Central memory CD8-positive, alpha-beta T cell (primary cell): ENCODE results near the gene RLBP1.
A peak's percentile ranks its signal among the peaks of the same experiment; 100 is the strongest.
"Not testable (repeated sequence)": the region's sequence is repeated elsewhere in the genome, so short reads cannot be mapped to it uniquely, and the experiment has no call there.

ENCODE experiments used
- ATAC-seq: fragments of 150-1000 bp; cut with Tn5 transposase; replicated peaks from 2 replicates; pipeline ENCODE4 v1.10.0; 2022; ENCODE audit warnings: mild to moderate bottlenecking, moderate FRiP score, moderate number of reproducible peaks; ENCODE audit not compliant: poor library complexity, severe bottlenecking; ENCODE audit errors: extremely low read depth
- DNase-seq, 2 donors: peaks; one replicate each; pipeline ENCODE4 v3.0.0; 2021; ENCODE audit warnings: low spot score in 2 of 2
- H3K27ac Mint-ChIP-seq: one replicate; pipeline ENCODE4 v1.8.0; 2022; ENCODE audit warnings: low read depth, mild to moderate bottlenecking, moderate library complexity, mixed read lengths
- H3K27me3 Mint-ChIP-seq: one replicate; pipeline ENCODE4 v1.8.0; 2022; ENCODE audit warnings: mixed read lengths
- H3K36me3 Mint-ChIP-seq: one replicate; pipeline ENCODE4 v1.8.0; 2022; ENCODE audit warnings: mild to moderate bottlenecking, moderate library complexity, mixed read lengths; ENCODE audit not compliant: insufficient read depth
- H3K4me1 Mint-ChIP-seq: one replicate; pipeline ENCODE4 v1.8.0; 2022; ENCODE audit warnings: mixed read lengths
- H3K4me3 Mint-ChIP-seq: one replicate; pipeline ENCODE4 v1.8.0; 2022; ENCODE audit warnings: mild to moderate bottlenecking, moderate library complexity, mixed read lengths
- H3K9me3 Mint-ChIP-seq: one replicate; pipeline ENCODE4 v1.8.0; 2022; ENCODE audit warnings: mixed read lengths

RLBP1 gene

DNA sequence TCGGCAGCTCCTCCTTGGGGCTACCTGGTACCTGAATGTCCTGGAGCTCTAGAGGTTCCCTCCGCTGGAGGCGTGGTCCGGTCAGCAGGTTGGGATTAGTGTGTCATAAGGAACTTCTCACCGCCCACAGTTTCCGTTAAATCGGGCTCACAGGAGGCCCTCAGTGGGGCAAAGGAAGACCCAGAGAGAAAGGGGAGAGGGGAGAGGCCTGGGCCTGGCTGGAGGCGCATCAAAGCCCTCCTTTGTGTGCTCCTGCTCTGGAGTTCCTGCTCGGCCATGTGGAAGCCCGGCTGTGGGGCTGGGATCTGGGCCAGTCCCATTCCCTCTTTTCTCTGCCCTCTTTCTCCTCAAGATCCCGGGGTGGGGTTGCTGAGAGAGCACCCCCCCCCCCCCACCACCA is at the start of gene RLBP1:
Gene RLBP1, minus strand, starts transcription at position 37 of the 400 bp plus-strand sequence. CDS start 2,604 bp downstream, outside the sequence.
- H3K9me3 Mint-ChIP-seq: no peaks in the 10 kb centered on the region
- H3K4me3 Mint-ChIP-seq: no peak within 1 kb of the TSS
- no peak for ATAC-seq
- H3K4me1 Mint-ChIP-seq: no peaks in the 10 kb centered on the region
- no peak within 1 kb of the TSS for H3K27ac Mint-ChIP-seq
- peaks cover 18% of the 10 kb centered on the region for H3K27me3 Mint-ChIP-seq
- no peaks in the 10 kb centered on the region for H3K36me3 Mint-ChIP-seq
- DNase-seq: no peak

DNA sequence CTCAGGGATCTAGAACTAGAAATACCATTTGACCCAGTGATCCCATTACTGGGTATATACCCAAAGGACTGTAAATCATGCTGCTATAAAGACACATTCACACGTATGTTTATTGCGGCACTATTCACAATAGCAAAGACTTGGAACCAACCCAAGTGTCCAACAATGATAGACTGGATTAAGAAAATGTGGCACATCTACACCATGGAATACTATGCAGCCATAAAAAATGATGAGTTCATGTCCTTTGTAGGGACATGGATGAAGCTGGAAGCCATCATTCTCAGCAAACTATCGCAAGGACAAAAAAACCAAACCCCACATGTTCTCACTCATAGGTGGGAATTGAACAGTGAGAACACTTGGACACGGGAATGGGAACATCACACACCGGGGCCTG is 28.8 kb upstream of the RLBP1 start:
- not testable (repeated sequence) for H3K36me3 Mint-ChIP-seq, ATAC-seq, H3K4me1 Mint-ChIP-seq, H3K9me3 Mint-ChIP-seq, DNase-seq, H3K27me3 Mint-ChIP-seq, H3K4me3 Mint-ChIP-seq, H3K27ac Mint-ChIP-seq

DNA sequence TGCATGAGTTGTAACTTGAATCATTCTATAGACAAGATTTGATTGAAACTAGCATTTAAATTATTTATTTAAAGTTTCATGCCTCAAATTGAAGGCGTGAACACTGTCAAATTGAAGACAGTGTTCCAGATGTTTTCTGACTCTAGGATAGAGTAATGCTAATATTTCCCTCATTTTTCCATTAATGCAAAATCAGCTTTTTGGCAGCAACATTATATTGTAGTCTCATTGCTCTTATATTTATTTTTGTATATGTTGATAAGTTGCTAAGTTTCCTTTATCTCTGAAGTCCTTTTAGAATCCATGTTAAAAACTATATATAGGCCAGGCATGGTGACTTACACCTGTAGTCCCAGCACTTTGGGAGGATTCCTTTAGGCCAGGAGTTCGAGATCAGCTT is 27.2 kb upstream of the RLBP1 start:
- Mint-ChIP-seq H3K27me3 (no peaks in the 10 kb centered on the region), H3K36me3 (peaks cover 11% of the 10 kb centered on the region), H3K27ac (no peak overlapping the region), H3K4me1 (peaks cover 22% of the 10 kb centered on the region), H3K4me3 (no peak overlapping the region), H3K9me3 (no peaks in the 10 kb centered on the region)
- ATAC-seq (no peak), DNase-seq (no peak)

DNA sequence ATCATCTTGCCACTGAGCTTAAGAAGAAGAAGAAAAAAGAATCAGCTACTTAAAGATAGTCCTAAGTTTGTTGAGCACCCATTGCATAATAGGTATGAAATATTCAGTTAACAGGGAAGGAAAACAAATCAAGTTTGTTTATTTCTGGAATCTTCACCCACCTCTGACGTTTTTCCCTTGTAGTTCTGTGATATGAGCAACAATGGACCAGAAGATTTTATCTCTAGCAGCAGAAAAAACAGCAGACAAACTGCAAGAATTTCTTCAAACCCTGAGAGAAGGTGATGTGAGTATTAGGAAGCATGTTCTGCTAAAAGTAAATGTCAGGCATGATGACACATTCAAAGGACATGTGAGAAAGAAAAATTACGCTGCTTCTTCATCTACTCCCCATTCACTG is 26.1 kb upstream of the RLBP1 start:
- H3K36me3 Mint-ChIP-seq: peaks cover 11% of the 10 kb centered on the region
- no peak for ATAC-seq
- H3K4me3 Mint-ChIP-seq: no peak overlapping the region
- H3K27ac Mint-ChIP-seq: no peak overlapping the region
- H3K27me3 Mint-ChIP-seq: no peaks in the 10 kb centered on the region
- no peak for DNase-seq
- H3K4me1 Mint-ChIP-seq: peaks cover 30% of the 10 kb centered on the region
- H3K9me3 Mint-ChIP-seq: no peaks in the 10 kb centered on the region

DNA sequence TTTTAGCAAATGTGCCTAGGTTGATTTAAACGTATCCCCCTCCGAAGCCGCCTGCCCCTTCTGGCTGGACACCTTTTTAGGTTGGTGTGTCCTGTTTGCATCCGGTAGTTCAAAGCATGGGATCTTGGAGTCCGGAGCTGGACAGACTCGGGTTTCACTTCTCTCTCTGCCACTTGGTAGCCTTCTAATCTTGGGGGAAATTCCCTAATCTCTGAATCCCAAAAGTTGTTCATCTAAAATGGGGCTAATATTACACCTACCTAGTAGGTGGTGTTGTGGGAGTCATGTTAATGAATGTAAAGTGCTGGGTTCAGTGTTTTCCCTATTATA is 23.2 kb upstream of the RLBP1 start:
- ATAC-seq: no peak
- Mint-ChIP-seq H3K9me3 (no peaks in the 10 kb centered on the region), H3K27me3 (no peaks in the 10 kb centered on the region)

DNA sequence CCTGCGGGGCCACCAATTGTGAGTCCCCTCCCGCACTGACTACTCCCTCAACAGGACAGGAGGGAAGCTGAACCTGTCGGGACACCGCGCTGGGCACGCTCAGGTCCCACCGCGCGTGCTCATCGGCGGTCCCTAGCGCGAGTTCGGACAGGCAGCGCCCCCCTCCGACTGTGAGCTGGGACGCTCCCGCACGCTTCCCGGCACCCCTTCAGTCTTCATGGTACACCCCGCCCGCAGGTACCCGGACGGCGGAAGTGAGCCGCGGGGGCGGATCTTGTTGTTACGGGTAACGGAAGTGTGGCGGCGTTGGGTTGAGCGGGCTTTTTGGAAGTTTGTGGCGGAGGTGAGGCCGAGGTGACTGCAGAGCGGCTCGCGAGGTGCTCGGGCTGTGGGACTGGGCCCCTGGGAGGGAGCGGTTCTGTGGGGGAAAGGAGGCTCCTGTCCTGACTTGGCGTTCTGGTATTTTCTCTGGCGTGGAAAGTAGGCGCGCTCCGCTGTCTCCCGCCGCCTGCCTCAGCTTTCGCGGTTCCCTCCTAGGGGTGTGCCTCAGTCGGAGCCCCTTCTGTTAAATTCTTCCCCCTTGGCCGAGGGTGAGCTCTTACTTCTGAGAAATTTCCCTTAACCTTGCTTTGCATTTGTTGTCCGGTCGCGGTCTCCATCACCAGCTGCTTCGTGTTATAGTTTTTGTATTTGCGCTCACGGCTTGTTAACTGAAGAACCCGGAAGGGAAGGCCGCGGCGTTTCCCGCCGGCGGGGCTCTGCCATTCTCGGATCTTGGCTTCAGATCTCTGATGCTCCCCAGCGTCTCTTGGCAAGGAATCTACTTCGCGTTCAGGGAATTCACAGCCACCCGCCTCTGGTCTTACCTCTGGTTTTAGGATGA is 22.6 kb upstream of the RLBP1 start, which contains the start of gene FANCI:
Gene FANCI, plus strand, starts transcription at position 289 of the 883 bp plus-strand sequence. CDS start 3,669 bp downstream, outside the sequence.
- DNase-seq (peak; percentile 93 to 96), ATAC-seq (peak; percentile 96)
- Mint-ChIP-seq H3K27me3 (no peaks in the 10 kb centered on the region), H3K4me1 (peaks cover 30% of the 10 kb centered on the region), H3K4me3 (peak within 1 kb of the TSS; percentile 92), H3K9me3 (no peaks in the 10 kb centered on the region), H3K27ac (peak within 1 kb of the TSS; percentile 90), H3K36me3 (peaks cover 12% of the 10 kb centered on the region)

More for the DNA sequence above, 23.2 kb upstream of the RLBP1 start:
- peak overlapping the region; percentile 90 for H3K27ac Mint-ChIP-seq
- no peak for DNase-seq
- peaks cover 15% of the 10 kb centered on the region for H3K36me3 Mint-ChIP-seq
- peaks cover 30% of the 10 kb centered on the region for H3K4me1 Mint-ChIP-seq
- peak overlapping the region; percentile 92 for H3K4me3 Mint-ChIP-seq

DNA sequence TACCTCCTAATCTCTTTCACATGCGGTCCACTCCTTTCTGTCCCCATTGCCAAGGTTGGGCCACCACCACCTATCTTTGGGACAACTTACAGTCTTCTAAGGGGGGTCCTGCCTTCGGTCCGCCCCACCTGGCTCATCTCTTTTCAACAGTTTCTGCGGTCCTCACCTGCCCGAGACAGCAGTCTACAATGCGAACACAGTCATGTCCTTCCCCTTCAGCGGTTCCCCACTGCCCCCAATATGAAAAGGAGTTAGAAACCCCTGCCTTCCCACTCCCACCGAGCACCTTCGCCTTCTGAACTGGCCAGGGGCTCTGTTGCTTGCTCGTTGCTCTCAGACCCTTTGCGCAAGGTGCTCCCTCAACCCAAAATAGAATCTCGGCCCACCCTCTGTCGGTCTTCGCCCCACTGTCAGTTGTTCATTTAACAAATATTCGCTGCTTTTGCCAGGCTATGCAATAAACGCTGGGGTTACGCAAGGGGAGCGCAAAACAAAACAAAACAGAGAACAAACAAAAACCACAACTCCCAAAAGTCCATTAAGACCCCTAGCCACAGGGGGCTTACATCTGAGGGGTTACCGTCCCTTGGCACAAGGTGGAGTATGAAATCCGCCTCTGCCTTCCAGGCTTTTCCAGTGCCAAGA is 21.8 kb upstream of the RLBP1 start:
- Mint-ChIP-seq H3K4me3 (peak overlapping the region; percentile 92), H3K27me3 (no peaks in the 10 kb centered on the region), H3K9me3 (no peaks in the 10 kb centered on the region), H3K36me3 (peaks cover 12% of the 10 kb centered on the region), H3K27ac (peak overlapping the region; percentile 90), H3K4me1 (peaks cover 30% of the 10 kb centered on the region)
- ATAC-seq: no peak
- no peak for DNase-seq

DNA sequence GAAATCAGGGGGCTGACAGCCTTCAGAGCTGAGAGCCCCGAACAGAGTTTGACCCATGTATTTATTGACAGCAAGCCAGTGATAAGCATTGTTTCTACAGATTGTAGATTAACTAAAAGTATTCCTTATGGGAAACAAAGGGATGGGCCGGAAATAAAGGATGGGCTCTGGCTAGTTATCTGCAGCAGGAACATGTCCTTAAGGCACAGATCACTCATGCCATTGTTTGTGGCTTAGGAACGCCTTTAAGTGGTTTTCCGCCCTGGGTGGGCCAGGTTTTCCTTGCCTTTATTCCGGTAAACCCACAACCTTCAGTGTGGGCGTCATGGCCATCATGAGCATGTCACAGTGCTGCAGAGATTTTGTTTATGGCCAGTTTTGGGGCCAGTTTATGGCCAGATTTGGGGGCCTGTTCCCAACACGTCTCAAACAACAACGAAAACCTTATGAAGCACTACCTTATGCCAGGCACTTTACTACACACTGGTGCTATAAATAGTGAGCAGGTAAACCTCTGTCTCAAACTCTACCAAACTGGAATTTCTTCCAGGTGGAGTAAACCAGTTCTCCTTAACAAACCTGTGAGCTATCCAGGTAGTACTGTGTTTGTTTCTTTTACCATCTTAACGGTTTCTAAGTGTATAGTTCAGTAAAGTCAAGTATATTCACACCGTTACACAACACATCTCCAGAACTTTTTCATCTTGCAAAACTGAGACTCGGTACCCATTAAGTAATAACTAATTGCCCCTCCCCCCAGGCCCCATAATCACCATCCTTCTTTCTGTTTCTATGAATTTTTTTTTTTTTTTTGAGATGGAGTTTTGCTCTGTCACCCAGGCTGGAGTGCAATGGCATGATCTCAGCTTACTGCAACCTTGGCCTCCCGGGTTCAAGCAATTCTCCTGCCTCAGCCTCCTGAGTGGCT is 18.8 kb upstream of the RLBP1 start:
- H3K4me3 Mint-ChIP-seq, H3K9me3 Mint-ChIP-seq, H3K36me3 Mint-ChIP-seq, DNase-seq, H3K27me3 Mint-ChIP-seq, ATAC-seq, H3K27ac Mint-ChIP-seq: not testable (repeated sequence)
- H3K4me1 Mint-ChIP-seq: peaks cover 23% of the 10 kb centered on the region

DNA sequence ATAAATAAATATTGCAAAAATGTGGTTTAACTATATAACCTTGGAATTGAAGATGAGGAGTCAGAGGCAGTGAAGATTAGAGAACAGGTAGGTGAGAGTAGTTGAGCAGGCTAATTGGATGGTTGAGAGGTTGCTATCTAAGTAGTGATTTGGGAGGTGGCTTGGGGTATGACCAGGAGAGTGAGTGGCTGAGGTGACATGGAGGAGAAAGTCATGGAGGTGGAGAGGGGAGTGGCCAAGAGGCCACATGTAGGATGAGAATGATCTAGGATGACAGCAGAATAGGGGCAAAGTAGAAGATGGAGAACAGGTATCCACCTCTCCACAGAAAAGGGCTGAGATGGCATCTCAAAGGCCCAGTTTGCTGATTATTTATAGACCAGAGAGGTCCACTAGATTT is 10.5 kb upstream of the RLBP1 start:
- Mint-ChIP-seq H3K27me3 (peaks cover 31% of the 10 kb centered on the region), H3K27ac (no peak overlapping the region), H3K9me3 (no peaks in the 10 kb centered on the region), H3K4me3 (no peak overlapping the region), H3K4me1 (no peaks in the 10 kb centered on the region), H3K36me3 (peaks cover 2% of the 10 kb centered on the region)
- DNase-seq: no peak
- no peak for ATAC-seq

DNA sequence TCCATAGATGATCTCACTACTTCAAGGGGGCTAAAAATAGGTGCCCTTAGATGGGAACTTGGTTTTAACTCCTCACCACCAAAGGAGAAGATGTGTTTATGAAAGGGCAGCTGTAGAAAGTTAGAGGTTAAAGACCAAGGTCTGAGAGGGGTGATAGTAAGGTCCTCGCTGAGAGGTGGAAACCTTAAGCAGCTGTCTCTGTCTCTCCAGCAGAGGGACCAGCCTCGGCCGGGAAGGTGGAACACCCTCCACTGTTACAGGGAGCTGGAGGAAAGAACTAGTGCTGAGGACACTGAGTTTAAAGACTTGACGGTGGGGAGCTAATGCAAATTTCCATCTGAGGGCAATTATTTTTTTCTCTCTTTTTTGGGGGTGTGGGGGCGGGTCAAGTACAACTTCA is 8.9 kb upstream of the RLBP1 start:
- ATAC-seq (no peak), DNase-seq (no peak)
- Mint-ChIP-seq H3K27ac (no peak overlapping the region), H3K27me3 (peaks cover 26% of the 10 kb centered on the region), H3K4me1 (no peaks in the 10 kb centered on the region), H3K9me3 (no peaks in the 10 kb centered on the region), H3K4me3 (no peak overlapping the region), H3K36me3 (peaks cover 2% of the 10 kb centered on the region)

DNA sequence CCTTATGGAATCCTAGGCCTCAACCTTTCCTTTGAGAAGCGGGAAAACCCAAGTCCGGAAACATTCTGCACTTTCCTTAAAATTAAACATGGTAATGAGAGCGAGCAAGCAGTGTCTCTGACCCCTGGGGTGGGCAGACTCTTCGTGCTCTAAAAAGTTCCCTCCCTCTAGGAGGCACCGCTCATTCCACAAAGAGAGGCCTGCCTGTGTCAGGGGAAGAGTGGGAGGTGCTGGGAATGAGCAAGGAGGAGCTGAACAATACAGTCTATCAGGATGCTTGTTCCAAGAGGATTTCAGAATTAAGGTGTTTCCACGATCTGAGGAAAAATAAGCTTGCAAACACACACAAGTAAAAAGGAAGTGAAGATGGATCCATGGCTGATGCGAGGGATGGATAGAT is 6.0 kb upstream of the RLBP1 start:
- Mint-ChIP-seq H3K27me3 (peaks cover 15% of the 10 kb centered on the region), H3K36me3 (peaks cover 2% of the 10 kb centered on the region), H3K4me1 (no peaks in the 10 kb centered on the region), H3K27ac (no peak overlapping the region), H3K4me3 (no peak overlapping the region), H3K9me3 (no peaks in the 10 kb centered on the region)
- no peak for DNase-seq
- ATAC-seq: no peak
